Activated CD4-positive, alpha-beta T cell treated with anti-CD3 and anti-CD28 coated beads, Interleukin-2, amount 50 U/mL, for 1 hour (primary cell): Measurements from ENCODE around the gene DPYD.

Experiments used
- DNase-seq: peaks from one replicate; pipeline ENCODE4 v3.0.0-alpha.2; 2020

The DPYD gene

DNA sequence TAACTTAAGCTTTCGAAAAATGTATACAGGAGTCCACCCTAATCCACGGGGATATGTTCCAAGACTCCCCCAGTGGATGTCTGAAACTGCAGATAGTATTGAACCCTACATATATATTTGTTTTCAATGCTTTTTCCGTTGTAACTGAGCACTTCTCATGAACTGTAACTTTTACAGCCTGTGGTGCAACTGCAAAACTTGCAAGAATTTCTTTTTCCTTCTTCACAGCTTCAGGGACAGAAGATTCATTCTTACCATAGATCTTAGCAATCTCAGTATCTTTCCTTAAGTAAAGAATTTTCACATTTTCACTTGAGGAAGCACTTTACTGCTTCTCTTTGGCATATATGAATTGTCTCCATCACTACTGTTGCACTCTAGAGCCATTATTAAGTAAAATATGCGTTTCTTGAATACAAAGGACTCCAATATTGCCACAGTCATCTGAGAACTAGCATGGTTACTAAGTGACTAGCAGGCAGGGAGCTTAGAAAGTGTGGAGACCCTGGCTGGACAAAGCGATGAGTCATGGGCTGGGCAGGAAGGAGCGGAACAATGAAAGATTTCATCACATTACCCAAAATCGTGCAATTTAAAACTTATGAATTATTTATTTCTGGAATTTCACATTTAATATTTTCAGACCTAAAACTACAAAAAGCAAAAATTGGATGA lies 14.1 kb downstream of the DPYD start:
- no peak for DNase-seq

DNA sequence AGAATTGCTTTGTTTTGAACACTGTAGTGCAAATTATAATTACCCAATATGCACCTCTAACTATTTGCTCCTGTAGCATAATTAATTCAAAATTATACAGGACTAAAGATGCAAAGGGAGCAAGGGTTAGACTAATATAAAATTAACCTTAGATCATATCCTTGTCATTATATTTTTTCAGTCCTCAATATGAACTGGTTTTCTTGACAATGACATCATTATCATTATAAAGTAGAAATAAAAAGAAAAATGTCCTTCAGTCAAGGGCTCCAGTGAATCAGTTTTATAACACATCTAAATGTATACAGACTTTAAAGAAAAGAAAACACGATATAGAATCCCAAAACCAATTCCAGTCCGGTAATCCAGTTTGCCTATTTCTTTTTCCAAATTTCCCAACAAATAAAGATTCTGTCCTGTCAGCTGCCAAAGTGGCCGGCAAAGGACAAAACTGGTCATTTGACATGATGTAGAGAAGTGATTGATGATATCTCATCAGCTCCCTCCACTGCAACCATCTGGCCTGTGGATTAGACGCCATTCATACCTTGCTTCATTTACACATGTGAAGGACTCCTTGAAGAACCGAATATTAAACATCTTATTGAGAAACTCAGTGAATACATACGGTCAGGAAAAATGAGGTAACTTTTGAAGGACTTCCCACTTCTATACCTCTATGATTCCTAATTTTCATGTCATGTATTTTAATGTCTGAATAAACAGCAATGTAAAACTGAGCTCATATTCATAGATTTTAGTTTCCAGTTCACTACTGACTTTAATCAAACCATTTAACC lies 15.5 kb downstream of the DPYD start:
- no peak for DNase-seq

GRCh38 chr1:97904534-97904933 lies 16.3 kb downstream of the DPYD start:
- no peak for DNase-seq

GRCh38 chr1:97903626-97904025 lies 17.2 kb downstream of the DPYD start:
- DNase-seq, result no peak

GRCh38 chr1:97902067-97902466 lies 18.8 kb downstream of the DPYD start:
- no peak for DNase-seq

DNA sequence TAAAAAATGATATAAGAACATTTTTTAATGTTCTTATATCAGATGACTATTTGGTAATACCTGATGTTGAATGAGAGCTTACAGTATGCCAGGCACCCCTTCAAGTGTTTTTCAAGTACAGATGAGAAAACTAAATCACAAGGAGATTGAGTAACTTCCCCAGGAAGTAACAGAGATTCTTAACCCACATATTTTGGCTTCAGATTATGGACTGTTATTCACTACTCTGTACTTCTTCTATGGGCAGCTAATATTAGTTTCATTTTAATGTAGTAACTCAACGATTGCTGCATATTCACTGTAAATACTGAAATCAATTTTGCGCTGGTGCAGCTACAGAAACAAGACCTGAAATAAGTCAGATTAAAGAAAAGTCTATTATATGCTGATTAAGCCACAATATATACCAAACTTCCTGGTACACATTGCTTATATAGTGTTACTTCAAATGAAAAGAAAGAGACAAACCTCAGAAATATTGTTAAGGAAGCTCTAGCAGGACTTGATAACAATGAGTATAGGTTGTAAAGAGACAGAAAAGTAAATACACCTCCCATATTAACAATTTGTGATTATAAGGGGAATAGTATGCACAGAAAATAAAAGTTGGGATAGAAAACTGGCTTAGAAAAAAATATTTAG lies 19.7 kb downstream of the DPYD start:
- DNase-seq, result no peak

- DNase-seq, result no peak
Measured at GRCh38 chr1:97898948-97899347, 21.9 kb downstream of the DPYD start.

- DNase-seq, result no peak
Measured at GRCh38 chr1:97895278-97895677, 25.6 kb downstream of the DPYD start.

GRCh38 chr1:97893844-97894243 lies 27.0 kb downstream of the DPYD start:
- DNase-seq, result no peak

DNA sequence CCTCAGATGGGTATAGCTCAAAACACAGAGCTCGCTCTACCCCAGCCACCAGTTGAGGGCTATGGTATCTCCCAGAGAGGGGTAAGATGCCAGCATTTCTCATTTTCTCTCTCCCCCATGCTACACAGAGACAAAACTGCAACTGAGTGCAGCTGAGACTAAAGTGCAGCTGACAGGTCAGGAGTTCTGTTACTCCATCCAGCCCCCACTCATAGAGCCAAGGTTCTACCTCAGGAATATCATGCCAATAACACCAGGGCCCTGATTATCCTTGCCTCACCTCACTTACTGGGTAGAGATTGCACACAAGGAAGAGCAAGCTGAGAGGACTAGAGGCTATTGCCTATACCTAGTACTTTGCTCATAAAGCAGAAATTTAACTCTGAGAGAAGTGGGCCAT lies 34.6 kb downstream of the DPYD start:
- no peak for DNase-seq

GRCh38 chr1:97883823-97884222 lies 37.0 kb downstream of the DPYD start:
- no peak for DNase-seq

GRCh38 chr1:97877307-97877706 lies 43.5 kb downstream of the DPYD start:
- no peak for DNase-seq

DNA sequence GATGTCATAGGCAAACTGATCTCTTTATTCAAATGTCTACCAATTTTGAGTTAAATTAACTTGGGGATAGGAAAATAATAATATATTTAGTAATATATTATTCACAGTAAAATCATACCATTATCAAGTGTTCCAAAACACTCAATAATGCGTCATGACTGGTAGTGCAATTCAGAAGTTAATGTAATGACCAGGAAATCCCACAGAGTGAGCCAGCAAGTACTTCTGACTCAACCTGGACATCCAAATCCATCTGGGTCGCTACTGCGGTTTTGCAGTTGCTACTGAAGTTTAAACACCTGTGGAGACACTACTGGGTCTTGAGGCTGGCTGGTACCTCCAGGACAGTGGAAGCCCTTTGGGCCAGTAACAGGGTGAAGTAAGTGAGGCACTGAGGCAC lies 44.8 kb downstream of the DPYD start:
- DNase-seq, result no peak

DNA sequence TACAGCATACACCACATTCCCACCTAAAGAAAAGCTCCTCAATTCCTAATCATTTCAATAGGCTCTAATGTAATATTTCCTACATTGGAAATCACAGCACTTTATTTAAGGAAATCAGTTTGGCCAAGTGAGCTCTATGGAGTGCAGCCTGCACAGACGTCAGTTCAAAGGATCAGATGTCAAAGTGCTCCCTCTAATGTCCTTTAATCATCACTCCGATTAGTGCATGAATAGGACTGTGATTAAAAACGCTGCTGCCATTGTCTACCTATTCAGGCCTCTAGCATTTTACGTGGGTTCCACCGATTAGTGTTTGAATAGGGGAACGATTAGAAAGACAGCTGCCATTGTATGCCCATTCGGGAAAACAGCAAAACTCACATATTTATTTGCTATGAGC lies 50.2 kb downstream of the DPYD start:
- no peak for DNase-seq

GRCh38 chr1:97869441-97869840 lies 51.4 kb downstream of the DPYD start:
- no peak for DNase-seq

- no peak for DNase-seq
Measured at GRCh38 chr1:97867127-97867526, 53.7 kb downstream of the DPYD start.

- DNase-seq, result no peak
Measured at GRCh38 chr1:97864615-97865014, 56.2 kb downstream of the DPYD start.

- DNase-seq, result no peak
Measured at GRCh38 chr1:97853221-97853620, 67.6 kb downstream of the DPYD start.

DNA sequence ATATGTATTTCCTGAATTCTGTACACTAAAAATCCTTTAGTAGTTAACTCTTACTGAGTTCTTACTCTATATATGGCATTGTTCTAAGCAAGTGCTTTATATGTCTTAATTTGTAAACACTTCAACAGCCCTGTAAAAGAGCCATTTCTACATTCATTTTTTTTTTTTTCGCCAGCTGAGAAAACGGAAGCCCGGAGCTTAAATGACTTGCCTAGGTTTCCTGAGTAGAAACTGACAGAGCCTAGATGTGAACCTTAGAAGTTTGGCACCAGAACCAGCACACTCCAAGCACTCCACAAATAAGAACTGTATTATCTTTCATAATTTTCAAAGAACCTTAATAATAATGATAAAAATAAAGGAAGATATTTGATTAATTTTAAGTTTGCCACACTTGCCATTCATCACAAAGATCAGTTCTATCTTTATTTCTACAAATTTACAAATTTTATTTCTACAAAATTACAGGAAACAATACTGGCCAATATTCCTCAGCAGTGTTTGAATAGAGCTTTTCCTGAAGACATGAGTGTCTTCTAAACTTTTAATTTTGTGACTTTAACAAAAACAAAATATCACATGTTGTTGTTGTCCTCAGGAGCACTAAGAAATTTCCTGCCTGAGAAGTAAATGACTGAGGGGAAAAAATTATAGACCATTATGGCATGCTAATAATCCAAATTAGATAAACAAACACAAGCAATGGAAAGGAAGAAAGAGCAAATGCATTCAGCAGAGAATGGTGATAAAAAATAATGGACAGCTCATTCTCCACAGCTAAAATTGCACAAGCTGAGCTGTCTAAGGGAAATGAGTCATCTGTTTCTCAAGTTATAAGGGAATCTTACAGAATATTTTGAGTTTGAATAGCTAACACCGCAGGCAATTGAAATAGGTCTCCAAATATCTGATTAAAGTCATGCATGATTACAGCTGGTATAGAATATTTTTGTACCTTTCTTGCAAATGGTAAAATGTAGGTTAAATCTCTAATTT lies 71.2 kb downstream of the DPYD start:
- DNase-seq, result no peak

DNA sequence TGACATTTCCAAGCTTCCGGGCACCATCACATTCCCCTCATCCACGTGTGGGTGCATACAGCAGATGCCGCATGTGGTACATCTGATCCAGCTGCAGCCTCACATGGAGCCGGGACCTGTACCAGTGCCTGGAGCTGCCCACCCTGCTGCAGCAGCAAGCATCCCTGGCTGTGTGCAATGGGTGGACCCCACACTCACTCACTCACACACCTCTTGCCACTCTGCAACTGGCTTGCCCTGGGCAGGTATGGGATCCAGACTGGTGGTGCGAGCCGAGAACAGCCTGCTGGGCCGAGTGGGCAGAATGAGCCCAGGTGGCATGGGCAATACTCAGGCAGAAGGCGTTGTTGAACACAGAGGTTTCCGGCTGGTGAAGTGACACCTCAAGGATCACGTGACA lies 75.0 kb downstream of the DPYD start:
- no peak for DNase-seq

DNA sequence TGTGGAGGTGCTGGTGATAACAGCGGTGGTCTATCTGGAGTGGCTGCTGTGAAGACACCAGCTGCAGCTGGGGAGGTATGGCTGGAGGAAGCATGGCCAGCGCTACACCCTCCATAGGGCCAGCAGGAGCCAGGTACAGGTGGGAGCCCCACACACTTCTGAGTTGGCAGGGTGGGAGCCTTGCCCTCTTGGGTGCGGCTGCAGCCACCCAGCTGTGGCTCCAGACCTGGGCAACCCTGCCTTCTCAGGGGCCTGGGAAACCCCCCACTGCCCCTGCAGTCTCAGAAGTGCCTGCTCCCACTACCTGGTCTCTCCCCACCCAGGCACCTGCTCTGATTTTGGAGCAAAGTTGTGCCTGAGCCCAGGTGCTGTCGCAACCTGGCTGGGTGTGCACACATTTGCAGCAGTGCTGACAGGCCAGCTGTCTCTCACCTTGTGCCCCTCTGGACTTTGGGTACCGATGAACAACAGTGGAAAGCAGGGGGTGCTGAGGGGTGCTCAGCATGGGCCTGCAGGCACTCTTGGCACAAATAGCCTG lies 76.2 kb downstream of the DPYD start:
- no peak for DNase-seq

- DNase-seq, result no peak
Measured at GRCh38 chr1:97841338-97841737, 79.5 kb downstream of the DPYD start.

- no peak for DNase-seq
Measured at GRCh38 chr1:97837161-97837560, 83.7 kb downstream of the DPYD start.
